Spleen (tissue), 11 donors: Measurements from ENCODE around the gene BOD1L1. TPM values are rescaled to one million over a fixed set of nuclear protein-coding genes. Genes with fewer than 3 reads are reported as not detected.

ENCODE experiments used
- DNase-seq: peaks from one replicate; pipeline ENCODE4 v3.0.0-alpha.2; 2020
- H3K27ac ChIP-seq, 8 donors: fragments of 200-600 bp; sonication (generic) in 7 of 8; 1 replicate in 4 of 8; 2 replicates in 4 of 8; pipeline versions ENCODE4 v1.5.0 to v1.8.0; 2016 to 2021; ENCODE audit warnings: inconsistent platforms in 4 of 8, mild to moderate bottlenecking in 4 of 8, moderate library complexity in 1 of 8
- H3K27me3 ChIP-seq, 7 donors: fragments of 200-600 bp; sonication (generic) in 6 of 7; replicated peaks in 1 of 7; 1 replicate in 4 of 7; 2 replicates in 3 of 7; pipeline versions ENCODE4 v1.5.0 to v1.8.0; 2016 to 2021; ENCODE audit warnings: inconsistent platforms in 3 of 7, mild to moderate bottlenecking in 1 of 7
- H3K36me3 ChIP-seq, 6 donors: fragments of 200-600 bp; sonication (generic) in 5 of 6; 1 replicate in 4 of 6; 2 replicates in 2 of 6; pipeline versions ENCODE4 v1.5.0 to v1.8.0; 2016 to 2021; ENCODE audit warnings: inconsistent platforms in 2 of 6
- H3K4me1 ChIP-seq, 6 donors: fragments of 200-600 bp; sonication (generic) in 5 of 6; 1 replicate in 3 of 6; 2 replicates in 3 of 6; pipeline versions ENCODE4 v1.5.0 to v1.8.0; 2016 to 2021; ENCODE audit warnings: inconsistent platforms in 3 of 6
- H3K4me3 ChIP-seq, 8 donors: fragments of 200-600 bp; sonication (generic) in 7 of 8; 1 replicate in 4 of 8; 2 replicates in 4 of 8; pipeline versions ENCODE4 v1.5.0 to v1.8.0; 2016 to 2021; ENCODE audit warnings: inconsistent platforms in 4 of 8, mild to moderate bottlenecking in 4 of 8, moderate library complexity in 2 of 8
- H3K9me3 ChIP-seq, 8 donors: fragments of 200-600 bp; sonication (generic) in 7 of 8; 1 replicate in 4 of 8; 2 replicates in 4 of 8; pipeline versions ENCODE4 v1.5.0 to v1.8.0; 2016 to 2021; ENCODE audit warnings: inconsistent platforms in 4 of 8
- POLR2A ChIP-seq, 3 donors: fragments of 450-650 bp; IDR thresholded peaks; one replicate each; pipeline ENCODE4 v1.5.1; 2017; ENCODE audit warnings: antibody characterized with exemption in 3 of 3, mild to moderate bottlenecking in 1 of 3
- POLR2AphosphoS5 ChIP-seq, 3 donors: sonication (generic); formaldehyde crosslinking; IDR thresholded peaks; one replicate each; pipeline ENCODE4 v1.5.1; 2017; ENCODE audit warnings: antibody characterized with exemption in 3 of 3
- WGBS, 5 donors: extraction: QIAGEN DNeasy Blood & Tissue Kit in 3 of 5; methylation state at CpG; one replicate each; pipeline versions ENCODE4 v1.1.5 to v1.1.7; 2013 to 2018; 5-methylcytosine and 5-hydroxymethylcytosine counted together
- intact Hi-C: fragments of 100-400 bp; cut with DNase I; formaldehyde crosslinking; loops from one replicate; pipeline ENCODE4 v1.15.0; 2023; ENCODE audit warnings: low total_unique reads
- microRNA-seq, 3 donors: library from miRNA; unstranded; fragments of <30 nt; microRNA quantifications; one replicate each; pipeline versions ENCODE4 to v1.1.0, GENCODE V29; 2019 to 2020
- polyA plus RNA-seq, 3 donors: library from polyadenylated mRNA; stranded (reverse); fragments of 200-250 nt; gene quantifications; one replicate each; pipeline ENCODE4 v1.2.1, GENCODE V29; 2013
- small RNA-seq, 4 donors: library from RNA; depleted of rRNA; stranded (forward); fragments of <200 nt; gene quantifications; one replicate each; pipeline ENCODE3, GENCODE V24; 2016
- total RNA-seq, 7 donors: library from RNA; depleted of rRNA in 3 of 7; stranded (reverse); fragments of >200 nt in 3 of 7; fragmentation: NEBNext Ultra II Directional in 4 of 7; extraction: Animal tissue kit (Norgen Biotek cat#: 25700) in 4 of 7; gene quantifications; one replicate each; pipeline versions ENCODE4 v1.1.0 to v1.2.1, GENCODE V29; 2016 to 2021
- TF ChIP-seq, protein P1 (sequence below), 11 experiments: fragments of 200-600 bp in 7 of 11; fragments of 450-650 bp in 4 of 11; sonication (generic) in 4 of 11; IDR thresholded peaks in 8 of 11; conservative IDR thresholded peaks in 3 of 11; 1 replicate in 7 of 11; 2 replicates in 4 of 11; pipeline versions ENCODE4 v1.4.0 to v1.8.0; 2016 to 2021; ENCODE audit warnings: antibody characterized with exemption in 11 of 11, inconsistent platforms in 4 of 11, mild to moderate bottlenecking in 1 of 11
- donor health status: healthy with polysubstance abuse.
- donor health status: DM: no; HTN: no; CAD: no; lungs with moderate emphysema.
- donor health status: DM: no; HTN: no; CAD: no.
- donor health status: Bipolar disorder and iron deficiency.
- donor health status: healthy.
- donor health status: DM: no; HTN: no; CAD: no.
- donor health status: DM: yes; HTN: yes; CAD: no.

Gene BOD1L1
- total and polyA plus RNA-seq, 10 donors, result 16.2 to 83.3 (median 69.4) TPM

DNA sequence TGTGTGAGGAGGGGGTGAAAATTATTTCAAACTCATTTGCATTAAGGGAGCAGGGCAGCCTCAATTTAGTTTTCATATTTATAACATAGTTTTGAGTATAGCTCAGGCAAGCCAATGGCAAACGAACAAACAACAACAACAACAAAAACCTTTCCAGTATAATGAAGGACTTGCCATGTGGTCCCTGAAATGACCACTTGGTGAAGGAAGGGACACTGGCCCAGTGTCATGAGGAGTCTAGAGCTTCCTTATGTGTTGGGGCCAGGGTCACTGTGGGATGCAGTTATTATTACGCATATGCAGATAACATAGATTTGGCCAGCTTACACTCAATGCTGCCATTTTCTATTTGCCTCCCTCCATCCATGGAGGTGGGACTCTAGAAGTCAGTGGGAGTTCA is 106.5 kb downstream of the BOD1L1 start:
- TF ChIP-seq POLR2A (IDR thresholded peaks at IDR 0.05) (no peak), POLR2AphosphoS5 (IDR thresholded peaks at IDR 0.05) (no peak)
- TF ChIP-seq, protein P1, sequence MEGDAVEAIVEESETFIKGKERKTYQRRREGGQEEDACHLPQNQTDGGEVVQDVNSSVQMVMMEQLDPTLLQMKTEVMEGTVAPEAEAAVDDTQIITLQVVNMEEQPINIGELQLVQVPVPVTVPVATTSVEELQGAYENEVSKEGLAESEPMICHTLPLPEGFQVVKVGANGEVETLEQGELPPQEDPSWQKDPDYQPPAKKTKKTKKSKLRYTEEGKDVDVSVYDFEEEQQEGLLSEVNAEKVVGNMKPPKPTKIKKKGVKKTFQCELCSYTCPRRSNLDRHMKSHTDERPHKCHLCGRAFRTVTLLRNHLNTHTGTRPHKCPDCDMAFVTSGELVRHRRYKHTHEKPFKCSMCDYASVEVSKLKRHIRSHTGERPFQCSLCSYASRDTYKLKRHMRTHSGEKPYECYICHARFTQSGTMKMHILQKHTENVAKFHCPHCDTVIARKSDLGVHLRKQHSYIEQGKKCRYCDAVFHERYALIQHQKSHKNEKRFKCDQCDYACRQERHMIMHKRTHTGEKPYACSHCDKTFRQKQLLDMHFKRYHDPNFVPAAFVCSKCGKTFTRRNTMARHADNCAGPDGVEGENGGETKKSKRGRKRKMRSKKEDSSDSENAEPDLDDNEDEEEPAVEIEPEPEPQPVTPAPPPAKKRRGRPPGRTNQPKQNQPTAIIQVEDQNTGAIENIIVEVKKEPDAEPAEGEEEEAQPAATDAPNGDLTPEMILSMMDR (IDR thresholded peaks at IDR 0.05 in 8 of 11, conservative IDR thresholded peaks at IDR 0.05 in 3 of 11), result no peak
- Histone ChIP-seq H3K4me1 (peaks cover 0 to 19% (median 11%) of the 10 kb centered on the region in 6 donors), H3K27ac (no peak overlapping the region), H3K36me3 (no peaks in the 10 kb centered on the region), H3K27me3 (peaks cover 9 to 76% (median 58%) of the 10 kb centered on the region in 7 donors), H3K9me3 (peaks cover 0 to 21% (median 15%) of the 10 kb centered on the region in 8 donors), H3K4me3 (no peak overlapping the region)
- intact Hi-C loops, result no loop called here
- DNase-seq, result no peak
- 53 to 63% (median 60%) methylated on average over 2 of the region's 2 CpGs for WGBS, 5 donors

Small RNAs within 50 kb of the gene (microRNA-seq; reads per million reads assigned to microRNA genes)
- 0.72 to 3.1 (median 2.5) reads per million in 3 donors for gene MIR5091

Small RNAs within 50 kb of the gene (small RNA-seq; reads per million reads assigned to genes)
- gene MIR5091, result 0 to 0.81 (median 0.35) reads per million in 4 donors

Other genes with a start within 250 kb of the BOD1L1 start
- 10 to 100 TPM; 15.0 to 23.4 (median 19.9) TPM for gene RAB28, start 143.4 kb downstream of the BOD1L1 start, total RNA-seq
- gene RAB28, start 143.4 kb downstream of the BOD1L1 start, polyA plus RNA-seq, result 10 to 100 TPM in 2 of 3 donors, 1 to 10 TPM in 1; 9.9 to 18.9 (median 12.7) TPM
- 1 to 10 TPM in 6 of 7 donors, under 1 TPM in 1; 0.57 to 3.1 (median 1.7) TPM for gene NKX3-2, start 83.2 kb downstream of the BOD1L1 start, total RNA-seq
- 1 to 10 TPM in 1 of 3 donors, under 1 TPM in 2; 0.83 to 1.5 (median 0.83) TPM for gene NKX3-2, start 83.2 kb downstream of the BOD1L1 start, polyA plus RNA-seq